ENCODE data around the gene RTF2.

DNA sequence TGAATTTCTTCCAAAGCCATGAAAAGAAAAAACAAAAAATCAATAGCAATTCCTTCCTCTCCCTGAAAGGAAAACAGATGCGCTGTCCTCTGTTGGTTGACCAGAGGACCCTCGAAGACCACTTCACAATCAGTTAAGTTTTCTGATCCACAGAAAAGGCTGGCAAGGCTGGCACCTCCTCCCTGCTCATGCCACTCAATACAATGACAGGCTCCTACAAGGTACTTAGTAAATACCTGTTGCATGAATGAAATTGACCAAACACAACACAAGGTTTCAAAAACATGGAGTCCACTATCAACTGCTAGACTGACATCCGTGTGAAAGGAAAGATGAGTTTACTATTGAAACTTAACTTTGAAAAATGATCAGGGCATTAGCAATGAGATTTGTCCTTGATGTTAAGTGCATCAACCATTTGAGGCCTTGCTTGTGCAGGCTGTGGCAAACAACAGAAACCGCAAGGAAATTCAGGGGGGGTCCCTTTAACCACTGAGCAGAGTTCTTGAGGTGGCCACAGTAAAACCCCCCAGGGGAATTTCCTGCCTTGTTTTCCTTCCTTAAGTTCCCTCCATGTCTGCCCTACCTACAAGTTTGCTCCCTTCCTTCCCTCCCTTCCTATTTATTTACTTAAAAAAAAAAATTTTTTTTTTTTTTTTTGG, 27.9 kb upstream of the RTF2 start:
- TF ChIP-seq POLR2A (IDR thresholded peaks at IDR 0.05) = no peak
- TF ChIP-seq, protein P1, sequence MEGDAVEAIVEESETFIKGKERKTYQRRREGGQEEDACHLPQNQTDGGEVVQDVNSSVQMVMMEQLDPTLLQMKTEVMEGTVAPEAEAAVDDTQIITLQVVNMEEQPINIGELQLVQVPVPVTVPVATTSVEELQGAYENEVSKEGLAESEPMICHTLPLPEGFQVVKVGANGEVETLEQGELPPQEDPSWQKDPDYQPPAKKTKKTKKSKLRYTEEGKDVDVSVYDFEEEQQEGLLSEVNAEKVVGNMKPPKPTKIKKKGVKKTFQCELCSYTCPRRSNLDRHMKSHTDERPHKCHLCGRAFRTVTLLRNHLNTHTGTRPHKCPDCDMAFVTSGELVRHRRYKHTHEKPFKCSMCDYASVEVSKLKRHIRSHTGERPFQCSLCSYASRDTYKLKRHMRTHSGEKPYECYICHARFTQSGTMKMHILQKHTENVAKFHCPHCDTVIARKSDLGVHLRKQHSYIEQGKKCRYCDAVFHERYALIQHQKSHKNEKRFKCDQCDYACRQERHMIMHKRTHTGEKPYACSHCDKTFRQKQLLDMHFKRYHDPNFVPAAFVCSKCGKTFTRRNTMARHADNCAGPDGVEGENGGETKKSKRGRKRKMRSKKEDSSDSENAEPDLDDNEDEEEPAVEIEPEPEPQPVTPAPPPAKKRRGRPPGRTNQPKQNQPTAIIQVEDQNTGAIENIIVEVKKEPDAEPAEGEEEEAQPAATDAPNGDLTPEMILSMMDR (IDR thresholded peaks at IDR 0.05) = no peak

Data from sigmoid colon (tissue), 3 donors.